Fibroblast of pulmonary artery (primary cell): ENCODE data around the gene TRMU.

Source experiments
- DNase-seq: peaks from one replicate; pipeline ENCODE4 v3.0.0-alpha.2; 2010; ENCODE audit warnings: low read depth
- H3K4me3 ChIP-seq: replicated peaks from 2 replicates; pipeline ENCODE4 v1.5.1; 2011; ENCODE audit warnings: low read depth, mild to moderate bottlenecking, control low read depth, low read length, moderate library complexity
- TF ChIP-seq, protein P1 (sequence below): IDR thresholded peaks from 2 replicates; pipeline ENCODE4 v1.5.1; 2011; ENCODE audit warnings: mild to moderate bottlenecking, control low read depth, low read length, inconsistent platforms; ENCODE audit errors: missing control alignments

TRMU gene

DNA sequence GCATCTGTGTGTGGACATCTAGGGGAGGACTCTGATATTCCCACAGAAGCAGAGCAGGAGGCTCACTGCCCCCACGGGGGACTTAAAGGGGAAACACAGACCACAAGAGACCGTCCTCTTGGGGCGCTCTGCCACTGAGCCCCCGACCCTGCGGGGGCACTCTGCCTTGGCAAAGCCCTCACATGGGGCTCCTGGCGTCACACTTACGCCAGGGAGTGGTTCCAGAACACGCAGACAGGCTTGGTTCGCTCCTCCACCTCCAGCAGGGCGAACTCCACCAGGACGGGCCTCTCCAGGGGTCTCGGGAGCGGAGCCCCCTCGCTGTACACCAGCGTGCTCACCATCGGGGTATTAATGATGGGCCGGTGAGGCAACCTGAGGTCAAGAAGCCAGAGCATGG is 45.1 kb downstream of the TRMU start:
- TF ChIP-seq, protein P1, sequence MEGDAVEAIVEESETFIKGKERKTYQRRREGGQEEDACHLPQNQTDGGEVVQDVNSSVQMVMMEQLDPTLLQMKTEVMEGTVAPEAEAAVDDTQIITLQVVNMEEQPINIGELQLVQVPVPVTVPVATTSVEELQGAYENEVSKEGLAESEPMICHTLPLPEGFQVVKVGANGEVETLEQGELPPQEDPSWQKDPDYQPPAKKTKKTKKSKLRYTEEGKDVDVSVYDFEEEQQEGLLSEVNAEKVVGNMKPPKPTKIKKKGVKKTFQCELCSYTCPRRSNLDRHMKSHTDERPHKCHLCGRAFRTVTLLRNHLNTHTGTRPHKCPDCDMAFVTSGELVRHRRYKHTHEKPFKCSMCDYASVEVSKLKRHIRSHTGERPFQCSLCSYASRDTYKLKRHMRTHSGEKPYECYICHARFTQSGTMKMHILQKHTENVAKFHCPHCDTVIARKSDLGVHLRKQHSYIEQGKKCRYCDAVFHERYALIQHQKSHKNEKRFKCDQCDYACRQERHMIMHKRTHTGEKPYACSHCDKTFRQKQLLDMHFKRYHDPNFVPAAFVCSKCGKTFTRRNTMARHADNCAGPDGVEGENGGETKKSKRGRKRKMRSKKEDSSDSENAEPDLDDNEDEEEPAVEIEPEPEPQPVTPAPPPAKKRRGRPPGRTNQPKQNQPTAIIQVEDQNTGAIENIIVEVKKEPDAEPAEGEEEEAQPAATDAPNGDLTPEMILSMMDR = no peak
- DNase-seq = no peak
- no peak overlapping the region for H3K4me3 ChIP-seq

DNA sequence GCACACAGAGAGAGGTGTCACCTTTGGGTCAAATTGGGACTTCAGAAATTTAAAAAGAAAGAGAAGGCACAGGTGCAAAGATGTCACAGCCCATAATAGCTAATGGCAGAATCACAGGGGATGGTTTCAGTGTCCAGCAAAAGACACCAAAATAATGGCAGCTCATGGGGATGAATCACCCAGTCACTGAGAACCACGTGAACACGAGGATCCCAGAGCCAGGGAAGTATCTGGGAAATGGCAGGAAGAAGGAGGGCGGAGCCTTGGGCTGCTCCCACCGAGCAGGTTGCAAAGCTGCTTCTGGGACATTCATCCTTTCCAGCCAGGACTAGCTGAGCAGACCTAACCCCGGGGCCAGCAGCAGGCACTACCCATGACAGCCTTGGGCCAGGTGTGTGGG is 45.6 kb downstream of the TRMU start:
- no peak for DNase-seq
- no peak overlapping the region for H3K4me3 ChIP-seq
- TF ChIP-seq, protein P1 = no peak

DNA sequence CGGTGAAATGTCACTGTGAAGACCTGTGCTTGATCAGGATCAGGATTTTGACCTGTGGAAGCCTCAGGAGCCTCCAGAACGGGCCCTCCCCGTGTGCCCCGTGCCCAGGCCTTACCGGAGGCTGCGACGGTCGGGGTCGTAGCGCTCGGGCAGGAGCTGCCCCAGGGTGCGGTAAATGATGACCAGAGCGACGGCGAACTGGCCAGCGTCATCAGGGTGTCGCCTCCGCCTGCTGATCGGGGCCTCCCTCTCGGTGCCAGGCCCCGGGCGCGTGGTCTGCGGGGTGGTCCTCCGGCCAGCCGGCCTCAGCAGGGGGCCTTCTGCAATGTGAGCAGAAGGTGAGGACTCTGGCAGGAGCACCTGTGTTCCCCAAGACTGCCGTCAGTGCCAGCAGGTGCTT is 46.2 kb downstream of the TRMU start:
- no peak for DNase-seq
- TF ChIP-seq, protein P1 = no peak
- H3K4me3 ChIP-seq = no peak overlapping the region

DNA sequence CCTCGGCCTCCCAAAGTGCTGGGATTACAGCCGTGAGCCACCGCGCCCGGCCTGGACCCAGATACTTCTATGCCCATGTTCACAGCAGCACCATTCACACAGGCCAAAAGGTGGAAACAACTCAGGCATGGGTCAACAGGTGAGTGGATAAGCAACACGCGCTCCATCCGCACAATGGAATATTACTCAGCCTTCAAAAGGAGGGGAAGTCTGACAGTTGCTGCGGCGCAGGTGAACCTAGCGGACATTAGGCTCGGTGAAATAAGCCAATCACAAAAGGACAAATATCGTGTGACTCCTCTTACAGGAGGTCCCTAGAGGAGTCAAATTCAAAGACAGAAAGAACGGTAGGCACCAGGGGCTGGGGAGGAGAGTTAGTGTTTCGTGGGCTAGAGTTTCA is 47.0 kb downstream of the TRMU start:
- TF ChIP-seq, protein P1 = no peak
- H3K4me3 ChIP-seq = no peak overlapping the region
- DNase-seq = no peak

DNA sequence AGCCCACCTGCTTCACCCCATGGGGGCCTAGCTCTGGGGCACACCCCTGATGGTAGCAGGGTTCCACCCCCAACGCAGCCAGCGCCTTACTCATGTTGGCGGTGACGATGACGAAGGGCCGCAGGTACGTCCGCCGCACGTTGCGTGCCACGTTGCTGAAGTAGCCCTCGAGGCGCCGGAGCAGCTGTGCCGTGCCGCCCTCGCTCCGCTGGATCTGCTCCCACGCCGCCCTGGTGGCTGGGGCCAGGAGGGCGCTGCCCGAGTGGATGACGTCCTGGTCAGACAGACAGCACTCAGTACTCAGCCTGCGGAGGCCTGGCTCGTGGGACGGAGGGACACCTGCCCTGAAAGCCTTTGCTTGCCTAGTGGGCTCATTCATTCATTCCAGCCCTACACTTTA is 50.8 kb downstream of the TRMU start:
- H3K4me3 ChIP-seq = no peak overlapping the region
- TF ChIP-seq, protein P1 = no peak
- DNase-seq = no peak

DNA sequence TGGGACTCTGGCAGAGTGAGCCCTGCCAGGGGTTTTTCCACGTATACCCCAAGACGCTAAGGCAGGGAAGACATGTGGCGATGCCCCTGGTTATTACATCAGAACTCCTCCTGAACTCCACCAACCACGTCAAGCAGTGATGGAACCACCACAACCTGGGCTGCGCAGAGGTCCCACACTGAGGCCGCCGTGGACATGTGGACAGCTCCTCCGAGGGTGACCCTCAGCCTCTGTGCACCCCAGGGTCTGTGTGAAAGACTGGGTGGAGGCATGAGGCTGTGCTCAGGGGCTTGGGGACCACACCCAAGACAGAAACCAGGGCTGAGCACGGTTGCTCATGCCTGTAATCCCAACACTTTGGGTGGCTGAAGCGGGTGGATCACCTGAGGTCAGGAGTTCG is 52.2 kb downstream of the TRMU start:
- no peak for DNase-seq
- no peak overlapping the region for H3K4me3 ChIP-seq
- TF ChIP-seq, protein P1 = no peak

DNA sequence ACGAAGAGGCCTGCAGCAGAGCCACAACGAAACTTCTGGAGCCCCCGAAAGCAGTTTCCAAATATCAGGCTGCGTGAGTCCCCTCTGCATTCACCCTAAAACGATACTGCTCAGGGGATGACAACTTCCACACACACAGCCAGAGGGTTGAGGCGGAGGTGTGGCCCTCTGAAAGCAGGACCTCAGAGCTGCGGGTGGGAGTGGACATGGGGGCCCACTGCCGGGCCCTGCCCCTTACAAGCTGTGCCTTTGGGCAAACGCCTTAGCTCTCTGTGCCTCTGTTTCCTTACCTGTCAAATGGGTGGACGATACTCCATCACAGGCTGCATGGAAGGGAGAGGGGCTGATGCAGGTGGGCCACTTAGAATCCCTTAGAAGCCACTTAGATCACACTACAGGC is 53.1 kb downstream of the TRMU start:
- no peak overlapping the region for H3K4me3 ChIP-seq
- no peak for DNase-seq
- TF ChIP-seq, protein P1 = no peak
